Right lobe of liver (tissue), 6 donors: ENCODE results near the gene REEP3. TPM values are rescaled to one million over a fixed set of nuclear protein-coding genes. Genes with fewer than 3 reads are reported as not detected.

Source experiments
- ATAC-seq, 4 donors: fragments of 200-7000 bp; cut with Tn5 transposase; one replicate each; pipeline ENCODE4 v1.9.1; 2020; ENCODE audit warnings: mild to moderate bottlenecking in 4 of 4, moderate library complexity in 4 of 4
- DNase-seq, 3 donors: peaks; one replicate each; pipeline ENCODE4 v3.0.0-alpha.2; 2020
- H3K27ac ChIP-seq, 3 donors: fragments of 200-600 bp; one replicate each; pipeline ENCODE4 v1.8.0; 2022
- H3K27me3 ChIP-seq, 2 donors: fragments of 200-600 bp; one replicate each; pipeline ENCODE4 v1.8.0; 2022
- H3K36me3 ChIP-seq, 4 donors: fragments of 200-600 bp; sonication (generic) in 1 of 4; one replicate each; pipeline versions ENCODE4 v1.5.1 to v1.8.0; 2017 to 2022; ENCODE audit warnings: control low read depth in 1 of 4
- H3K4me1 ChIP-seq, 4 donors: fragments of 200-600 bp; sonication (generic) in 1 of 4; one replicate each; pipeline versions ENCODE4 v1.5.1 to v1.8.0; 2017 to 2022; ENCODE audit warnings: control low read depth in 1 of 4
- H3K4me3 ChIP-seq, 3 donors: fragments of 200-600 bp; one replicate each; pipeline ENCODE4 v1.8.0; 2022
- H3K9me3 ChIP-seq, 4 donors: fragments of 200-600 bp; sonication (generic) in 1 of 4; one replicate each; pipeline versions ENCODE4 v1.5.1 to v1.8.0; 2017 to 2022; ENCODE audit warnings: control low read depth in 1 of 4
- CTCF ChIP-seq, 4 donors: fragments of 200-600 bp in 3 of 4; fragments of 450-650 bp in 1 of 4; IDR thresholded peaks; one replicate each; pipeline versions ENCODE4 v1.5.1 to v1.8.0; 2016 to 2022; ENCODE audit warnings: antibody characterized with exemption in 4 of 4, mild to moderate bottlenecking in 2 of 4
- POLR2A ChIP-seq: fragments of 450-650 bp; IDR thresholded peaks from one replicate; pipeline ENCODE4 v1.6.1; 2017; ENCODE audit warnings: antibody characterized with exemption, mild to moderate bottlenecking
- WGBS: methylation state at CpG from one replicate; pipeline ENCODE4 v1.1.6; 2018; ENCODE audit warnings: low coverage, low lambda C conversion rate; ENCODE audit not compliant: insufficient coverage; ENCODE audit errors: missing lambda C conversion rate; 5-methylcytosine and 5-hydroxymethylcytosine counted together
- intact Hi-C, 2 donors: fragments of 100-400 bp; cut with DNase I; formaldehyde crosslinking; loops; one replicate each; pipeline versions ENCODE4 v1.11.2 to v1.14.1; 2022
- total RNA-seq, 6 experiments: library from RNA; depleted of rRNA in 2 of 6; stranded (reverse); fragments of >200 nt in 2 of 6; fragmentation: NEBNext Ultra II Directional in 3 of 6; extraction: Animal tissue kit (Norgen Biotek cat#: 25700) in 3 of 6; gene quantifications; one replicate each; pipeline versions ENCODE4 v1.1.0 to v1.2.4, GENCODE V29; 2016 to 2023
- donor health status: DM: no; HTN: yes; CAD: no.
- donor health status: DM: no; HTN: no; CAD: no.
- donor health status: DM: no; HTN: no; CAD: no.
- donor health status: DM: no; HTN: yes; CAD: no.
- donor health status: DM: no; HTN: yes; CAD: no.

REEP3 gene
- total RNA-seq, 6 experiments from 2014 or later = 21.1 to 38.8 (median 28.0) TPM

- DNase-seq (no peak), ATAC-seq (no peak)
- Histone ChIP-seq H3K4me1 (peaks cover 0 to 7% (median 0%) of the 10 kb centered on the region in 4 donors), H3K27me3 (no peaks in the 10 kb centered on the region), H3K27ac (no peak overlapping the region), H3K36me3 (no peaks in the 10 kb centered on the region), H3K4me3 (no peak overlapping the region), H3K9me3 (peaks cover 0 to 2% (median 0%) of the 10 kb centered on the region in 4 donors)
- 93% methylated on average over 6 of the region's 6 CpGs for WGBS
- TF ChIP-seq POLR2A (no peak), CTCF (IDR thresholded peaks at IDR 0.05) (no peak)
- intact Hi-C loops = no loop called here
These were observed 32.3 kb downstream of the REEP3 start for GRCh38 chr10:63553473-63553872.

- no peaks in the 10 kb centered on the region for H3K36me3 ChIP-seq
- no peak overlapping the region for H3K4me3 ChIP-seq
- H3K9me3 ChIP-seq = peaks cover 0 to 2% (median 0%) of the 10 kb centered on the region in 4 donors
- TF ChIP-seq CTCF (IDR thresholded peaks at IDR 0.05) (no peak), POLR2A (no peak)
- 80% methylated on average over 2 of the region's 2 CpGs for WGBS
- ATAC-seq = peak in 2 of 4 donors; percentile 18 to 26
- H3K4me1 ChIP-seq = peaks cover 0 to 7% (median 0%) of the 10 kb centered on the region in 4 donors
- DNase-seq = no peak
- H3K27ac ChIP-seq = no peak overlapping the region
- no peaks in the 10 kb centered on the region for H3K27me3 ChIP-seq
- intact Hi-C loops = no loop called here
These were observed 33.5 kb downstream of the REEP3 start for GRCh38 chr10:63554657-63555056.

DNA sequence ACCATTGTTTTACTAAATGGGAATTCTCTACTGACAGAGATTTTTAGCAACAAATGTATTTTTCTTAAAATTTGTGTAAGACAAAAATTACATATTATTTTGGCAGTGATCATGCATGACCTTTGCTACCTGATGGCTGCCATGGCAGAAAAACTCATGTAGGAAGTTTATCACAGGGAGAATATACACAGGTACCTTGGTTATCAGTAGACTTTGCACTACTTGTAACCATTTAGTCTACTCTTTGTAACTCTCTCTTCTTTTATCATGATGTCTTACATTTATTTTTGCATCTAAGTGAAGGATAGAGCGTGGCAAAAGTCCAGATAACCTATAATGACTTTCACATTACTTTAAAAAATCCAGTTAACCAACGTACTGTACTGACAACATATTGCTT, 34.1 kb downstream of the REEP3 start:
- DNase-seq = no peak
- Histone ChIP-seq H3K27ac (no peak overlapping the region), H3K4me1 (peaks cover 0 to 7% (median 0%) of the 10 kb centered on the region in 4 donors), H3K36me3 (no peaks in the 10 kb centered on the region), H3K9me3 (peaks cover 0 to 2% (median 0%) of the 10 kb centered on the region in 4 donors), H3K27me3 (no peaks in the 10 kb centered on the region), H3K4me3 (no peak overlapping the region)
- WGBS = 62% methylated on average over 2 of the region's 2 CpGs
- intact Hi-C loops = no loop called here
- no peak for TF ChIP-seq POLR2A
- TF ChIP-seq CTCF (IDR thresholded peaks at IDR 0.05) = no peak
- ATAC-seq = peak in 2 of 4 donors; percentile 34 to 54

DNA sequence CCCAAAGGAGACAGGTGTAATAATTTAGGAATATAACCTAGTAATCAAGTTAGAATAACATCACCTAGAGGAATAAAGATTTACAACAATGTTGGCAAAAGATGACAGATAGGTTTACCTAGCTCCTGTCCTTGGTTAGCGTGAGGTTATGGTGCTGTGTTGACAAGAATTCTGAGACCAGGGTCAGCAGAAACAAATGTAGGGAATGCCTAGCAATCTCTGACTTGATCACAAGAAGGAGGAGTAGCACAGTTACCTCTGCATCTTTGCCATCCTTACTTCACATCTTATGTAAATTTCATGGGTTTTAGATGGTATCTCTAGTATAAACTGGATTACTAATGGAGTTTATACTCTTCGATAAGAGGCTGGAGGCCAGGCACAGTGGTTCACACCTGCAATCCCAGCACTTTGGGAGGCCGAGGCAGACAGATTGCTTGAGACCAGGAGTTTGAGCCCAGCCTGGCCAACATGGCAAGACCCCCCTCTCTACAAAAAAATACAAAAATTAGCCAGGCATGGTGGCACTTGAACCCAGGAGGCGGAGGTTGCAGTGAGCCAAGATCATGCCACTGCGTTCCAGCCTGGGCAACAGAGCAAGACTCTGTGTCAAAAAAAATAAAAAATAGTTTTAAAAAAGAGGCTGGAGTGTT, 37.1 kb downstream of the REEP3 start:
- TF ChIP-seq POLR2A (no peak), CTCF (IDR thresholded peaks at IDR 0.05) (no peak)
- Histone ChIP-seq H3K4me3 (no peak overlapping the region), H3K27ac (no peak overlapping the region), H3K27me3 (no peaks in the 10 kb centered on the region), H3K36me3 (no peaks in the 10 kb centered on the region), H3K9me3 (peaks cover 0 to 2% (median 0%) of the 10 kb centered on the region in 4 donors), H3K4me1 (peaks cover 0 to 7% (median 0%) of the 10 kb centered on the region in 4 donors)
- intact Hi-C loops = no loop called here
- DNase-seq (no peak), ATAC-seq (no peak)
- WGBS = 95% methylated on average over 4 of the region's 5 CpGs
